ENCODE measurements around the gene OSBPL5. TPM values are rescaled to one million over a fixed set of nuclear protein-coding genes. Genes with fewer than 3 reads are reported as not detected.

OSBPL5 gene
- total RNA-seq, 1 experiment from 2014 or later = 28.4 TPM

- no peak for DNase-seq (ENCODE audit: low spot score)
- no peaks in the 10 kb centered on the region for H3K4me1 ChIP-seq (ENCODE audit: insufficient read depth, low read length, poor library complexity, severe bottlenecking)
- no peak overlapping the region for H3K27ac ChIP-seq (ENCODE audit: low read depth, low read length, poor library complexity, severe bottlenecking)
- no TSS peak for BruUV-seq (replicated peaks)
- CTCF ChIA-PET = no interaction called here
- peaks cover 11% of the 10 kb centered on the region for H3K9me3 ChIP-seq (ENCODE audit: low read depth, low read length, poor library complexity, severe bottlenecking)
- TF ChIP-seq EZH2 (IDR thresholded peaks at IDR 0.05; ENCODE audit: borderline replicate concordance, low read depth, low read length, poor library complexity, severe bottlenecking) = no peak
- no peak for TF ChIP-seq CTCF (conservative IDR thresholded peaks at IDR 0.05; ENCODE audit: low read depth, low read length)
- H3K4me3 ChIP-seq (ENCODE audit: low read depth, low read length, poor library complexity, severe bottlenecking) = no peak overlapping the region
- H3K36me3 ChIP-seq (ENCODE audit: insufficient read depth, low read length, poor library complexity, severe bottlenecking) = no peaks in the 10 kb centered on the region
- POLR2A ChIA-PET (ENCODE audit: low non-redundant PET) = no interaction called here
- no peaks in the 10 kb centered on the region for H3K27me3 ChIP-seq (replicated peaks; ENCODE audit: insufficient read depth, low read depth, low read length, poor library complexity)
- intact Hi-C loops (cut with micrococcal nuclease; ENCODE audit: unreplicated experiment) = no loop called here
These were observed 10.1 kb upstream of the OSBPL5 start for GRCh38 chr11:3175194-3175593.

- no peak overlapping the region for H3K27ac ChIP-seq (ENCODE audit: low read depth, low read length, poor library complexity, severe bottlenecking)
- H3K27me3 ChIP-seq (replicated peaks; ENCODE audit: insufficient read depth, low read depth, low read length, poor library complexity) = no peaks in the 10 kb centered on the region
- ChIA-PET POLR2A (ENCODE audit: low non-redundant PET) (no interaction called here), CTCF (no interaction called here)
- H3K9me3 ChIP-seq (ENCODE audit: low read depth, low read length, poor library complexity, severe bottlenecking) = peaks cover 11% of the 10 kb centered on the region
- no TSS peak for BruUV-seq (replicated peaks)
- DNase-seq (ENCODE audit: low spot score) = no peak
- intact Hi-C loops (cut with micrococcal nuclease; ENCODE audit: unreplicated experiment) = no loop called here
- no peaks in the 10 kb centered on the region for H3K36me3 ChIP-seq (ENCODE audit: insufficient read depth, low read length, poor library complexity, severe bottlenecking)
- TF ChIP-seq EZH2 (IDR thresholded peaks at IDR 0.05; ENCODE audit: borderline replicate concordance, low read depth, low read length, poor library complexity, severe bottlenecking) (no peak), CTCF (conservative IDR thresholded peaks at IDR 0.05; ENCODE audit: low read depth, low read length) (no peak)
- H3K4me1 ChIP-seq (ENCODE audit: insufficient read depth, low read length, poor library complexity, severe bottlenecking) = peaks cover 3% of the 10 kb centered on the region
- H3K4me3 ChIP-seq (ENCODE audit: low read depth, low read length, poor library complexity, severe bottlenecking) = no peak overlapping the region
These were observed 9.3 kb upstream of the OSBPL5 start for GRCh38 chr11:3174387-3174786.

- ChIA-PET CTCF (no interaction called here), POLR2A (ENCODE audit: low non-redundant PET) (no interaction called here)
- intact Hi-C loops (cut with micrococcal nuclease; ENCODE audit: unreplicated experiment) = no loop called here
These were observed 8.7 kb upstream of the OSBPL5 start for GRCh38 chr11:3173795-3174194.

More at GRCh38 chr11:3173795-3174194, 8.7 kb upstream of the OSBPL5 start:
- BruUV-seq (replicated peaks) = no TSS peak
- Histone ChIP-seq H3K27ac (ENCODE audit: low read depth, low read length, poor library complexity, severe bottlenecking) (no peak overlapping the region), H3K9me3 (ENCODE audit: low read depth, low read length, poor library complexity, severe bottlenecking) (peaks cover 11% of the 10 kb centered on the region), H3K27me3 (replicated peaks; ENCODE audit: insufficient read depth, low read depth, low read length, poor library complexity) (no peaks in the 10 kb centered on the region), H3K4me1 (ENCODE audit: insufficient read depth, low read length, poor library complexity, severe bottlenecking) (peaks cover 4% of the 10 kb centered on the region), H3K4me3 (ENCODE audit: low read depth, low read length, poor library complexity, severe bottlenecking) (no peak overlapping the region), H3K36me3 (ENCODE audit: insufficient read depth, low read length, poor library complexity, severe bottlenecking) (no peaks in the 10 kb centered on the region)
- no peak for TF ChIP-seq CTCF (conservative IDR thresholded peaks at IDR 0.05; ENCODE audit: low read depth, low read length)
- no peak for TF ChIP-seq EZH2 (IDR thresholded peaks at IDR 0.05; ENCODE audit: borderline replicate concordance, low read depth, low read length, poor library complexity, severe bottlenecking)
- no peak for DNase-seq (ENCODE audit: low spot score)
